HCT116 (cell line): ENCODE data around the gene IL21. TPM values are rescaled to one million over a fixed set of nuclear protein-coding genes. Genes with fewer than 3 reads are reported as not detected.

Source experiments
- ATAC-seq: fragments of 200-7000 bp; cut with Tn5 transposase; 2 replicates; pipeline ENCODE4 v1.9.1; 2020; ENCODE audit warnings: mild to moderate bottlenecking, moderate library complexity
- BruUV-seq: library from RNA; stranded (reverse); fragments of 400-500 nt; replicated peaks from 2 replicates; lab custom pipeline; 2021; lab: Mats Ljungman, UMichigan
- CTCF ChIA-PET: fragments of 300-600 bp; sonication (Branson Sonifier 250); formaldehyde crosslinking; loops from one replicate; lab custom pipeline; 2021; ENCODE audit warnings: antibody characterized with exemption; lab: Charles Lee
- POLR2A ChIA-PET: fragments of 300-600, 350-600 bp; sonication (Branson Sonifier 250); formaldehyde crosslinking; loops from one replicate; lab custom pipeline; 2021; ENCODE audit warnings: antibody characterized with exemption; lab: Charles Lee
- RAD21 ChIA-PET, 2 experiments: fragments of 300-600 bp; sonication (Branson Sonifier 250); formaldehyde crosslinking; loops; one replicate each; lab custom pipeline; 2023; ENCODE audit warnings: low total read pairs in 2 of 2; ENCODE audit not compliant: uncharacterized antibody in 2 of 2, unreplicated experiment in 2 of 2, low non-redundant PET in 1 of 2; lab: Charles Lee
- DNase-seq: peaks from one replicate; pipeline ENCODE4 v3.0.0-alpha.2; 2010; ENCODE audit warnings: low read depth, low spot score
- H2AFZ ChIP-seq: fragments of 200-600 bp; shearing (Covaris generic), sonication (generic); 2 replicates; pipeline ENCODE4 v1.6.1; 2017; ENCODE audit warnings: low read depth, mixed run types, mixed read lengths, antibody characterized with exemption, low read length; ENCODE audit not compliant: poor library complexity, severe bottlenecking
- H3K27ac ChIP-seq: 2 replicates; pipeline ENCODE4 v1.5.1; 2012; ENCODE audit warnings: low read depth, low read length
- H3K27me3 ChIP-seq: fragments of 200-600 bp; sonication (generic); 2 replicates; pipeline ENCODE4 v1.6.1; 2016; ENCODE audit warnings: mixed run types, low read length, mixed read lengths; ENCODE audit not compliant: insufficient read depth
- H3K36me3 ChIP-seq, 2 experiments: fragments of 200-500 bp in 1 of 2; fragments of 200-600 bp in 1 of 2; sonication (Bioruptor generic) in 1 of 2; sonication (generic) in 1 of 2; 2 replicates each; pipeline versions ENCODE4 v1.5.1 to v1.6.1; 2014 to 2016; ENCODE audit warnings: low read length in 2 of 2, inconsistent platforms in 1 of 2, mixed read lengths in 1 of 2, mixed run types in 1 of 2; ENCODE audit not compliant: insufficient read depth in 2 of 2, control insufficient read depth in 1 of 2
- H3K4me1 ChIP-seq, 2 experiments: fragments of 200-600 bp in 1 of 2; sonication (generic) in 1 of 2; 2 replicates each; pipeline versions ENCODE4 v1.5.1 to v1.6.1; 2012 to 2017; ENCODE audit warnings: low read length in 2 of 2, inconsistent platforms in 1 of 2, mild to moderate bottlenecking in 1 of 2, mixed read lengths in 1 of 2, mixed run types in 1 of 2, moderate library complexity in 1 of 2; ENCODE audit not compliant: insufficient read depth in 2 of 2, control insufficient read depth in 1 of 2
- H3K4me2 ChIP-seq: fragments of 200-600 bp; sonication (generic); 2 replicates; pipeline ENCODE4 v1.6.1; 2017; ENCODE audit warnings: mixed run types, low read length, mixed read lengths
- H3K4me3 ChIP-seq, 2 experiments: fragments of 200-600 bp in 1 of 2; sonication (generic) in 1 of 2; replicated peaks in 1 of 2; 2 replicates each; pipeline ENCODE4 v1.5.1; 2011 to 2016; ENCODE audit warnings: low read length in 2 of 2, control low read depth in 1 of 2, low read depth in 1 of 2, mild to moderate bottlenecking in 1 of 2, mixed read lengths in 1 of 2, mixed run types in 1 of 2
- H3K79me2 ChIP-seq: fragments of 200-600 bp; sonication (generic); 2 replicates; pipeline ENCODE4 v1.6.1; 2017; ENCODE audit warnings: mild to moderate bottlenecking, mixed run types, low read length, moderate library complexity, mixed read lengths; ENCODE audit not compliant: insufficient read depth
- H3K9ac ChIP-seq: fragments of 200-600 bp; sonication (generic); 2 replicates; pipeline ENCODE4 v1.6.1; 2016; ENCODE audit warnings: low read length, mixed read lengths
- H3K9me2 ChIP-seq: fragments of 200-600 bp; sonication (generic), shearing (Covaris generic); 2 replicates; pipeline ENCODE4 v1.6.1; 2017; ENCODE audit warnings: mixed run types, mild to moderate bottlenecking, moderate library complexity; ENCODE audit not compliant: insufficient read depth
- H3K9me3 ChIP-seq, 2 experiments: fragments of 200-500 bp in 1 of 2; fragments of 200-600 bp in 1 of 2; sonication (Bioruptor generic) in 1 of 2; sonication (generic) in 1 of 2; 2 replicates each; pipeline ENCODE4 v1.6.1; 2014 to 2017; ENCODE audit warnings: low read length in 2 of 2, mixed read lengths in 2 of 2, inconsistent platforms in 1 of 2, low read depth in 1 of 2, mild to moderate bottlenecking in 1 of 2, mixed run types in 1 of 2, moderate library complexity in 1 of 2; ENCODE audit not compliant: control insufficient read depth in 1 of 2, insufficient read depth in 1 of 2
- H4K20me1 ChIP-seq: fragments of 200-600 bp; sonication (generic), shearing (Covaris generic); 2 replicates; pipeline ENCODE4 v1.6.1; 2017; ENCODE audit warnings: mixed run types, mild to moderate bottlenecking, moderate library complexity; ENCODE audit not compliant: insufficient read depth
- ATF3 ChIP-seq: IDR thresholded peaks from 2 replicates; pipeline ENCODE4 v1.6.1; 2012
- CBX3 ChIP-seq: IDR thresholded peaks from 2 replicates; pipeline ENCODE4 v1.6.1; 2012; ENCODE audit warnings: low read depth
- CEBPB ChIP-seq: IDR thresholded peaks from 2 replicates; pipeline ENCODE4 v1.6.1; 2012; ENCODE audit warnings: low read depth
- FOSL1 ChIP-seq: IDR thresholded peaks from 2 replicates; pipeline ENCODE4 v1.6.1; 2012; ENCODE audit warnings: low read depth
- JUND ChIP-seq: IDR thresholded peaks from 2 replicates; pipeline ENCODE4 v1.6.1; 2012
- POLR2AphosphoS5 ChIP-seq: IDR thresholded peaks from 2 replicates; pipeline ENCODE4 v1.6.1; 2011; ENCODE audit warnings: mild to moderate bottlenecking, low read depth, low read length, moderate library complexity
- RAD21 ChIP-seq: IDR thresholded peaks from 2 replicates; pipeline ENCODE4 v1.6.1; 2012; ENCODE audit warnings: low read depth, mild to moderate bottlenecking
- SP1 ChIP-seq: IDR thresholded peaks from 2 replicates; pipeline ENCODE4 v1.6.1; 2012; ENCODE audit warnings: low read depth
- SRF ChIP-seq: IDR thresholded peaks from 2 replicates; pipeline ENCODE4 v1.6.1; 2012; ENCODE audit warnings: low read depth
- ZFX ChIP-seq: fragments of 450-650 bp; IDR thresholded peaks from 2 replicates; pipeline ENCODE4 v1.6.1; 2017
- intact Hi-C: fragments of 100-400 bp; cut with micrococcal nuclease; formaldehyde crosslinking; loops from 2 replicates; pipeline ENCODE4 v1.10.0; 2022
- total RNA-seq: library from RNA; stranded (reverse); gene quantifications from one replicate; pipeline ENCODE4 v1.2.1, GENCODE V29; 2021; ENCODE audit not compliant: unreplicated experiment
- TF ChIP-seq, protein P1 (sequence below): IDR thresholded peaks from 2 replicates; pipeline ENCODE4 v1.6.1; 2012; ENCODE audit warnings: low read depth

IL21 gene
- total RNA-seq, 1 experiment from 2014 or later = 0.12 TPM

DNA sequence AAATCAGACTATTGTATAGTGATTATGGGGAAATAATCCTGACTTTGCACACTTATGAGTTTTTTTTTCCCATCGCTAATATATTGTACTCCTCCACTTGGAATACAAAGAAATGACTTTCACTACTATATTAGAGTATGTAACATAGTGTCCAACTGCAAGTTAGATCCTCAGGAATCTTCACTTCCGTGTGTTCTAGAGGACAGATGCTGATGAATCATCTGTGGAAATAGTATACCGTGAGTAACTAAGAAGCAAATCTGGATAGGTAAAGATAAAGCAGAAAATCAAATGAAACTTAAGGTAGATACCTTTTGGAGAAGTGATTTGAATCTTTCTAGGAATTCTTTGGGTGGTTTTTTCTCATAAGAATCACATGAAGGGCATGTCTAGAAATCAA, 8.3 kb downstream of the IL21 start:
- Histone ChIP-seq H3K9me3 (no peaks in the 10 kb centered on the region), H3K79me2 (no peaks in the 10 kb centered on the region), H4K20me1 (no peaks in the 10 kb centered on the region), H3K9ac (no peak overlapping the region), H3K27ac (no peak overlapping the region), H3K4me2 (no peak overlapping the region), H3K27me3 (no peaks in the 10 kb centered on the region), H2AFZ (no peak overlapping the region), H3K4me3 (no peak overlapping the region), H3K9me2 (no peaks in the 10 kb centered on the region), H3K36me3 (no peaks in the 10 kb centered on the region), H3K4me1 (no peaks in the 10 kb centered on the region)
- POLR2A ChIA-PET = no interaction called here
- CTCF ChIA-PET = interaction anchor here (1.8 kb wide), 1 partner anchor 10 kb away, joined by 6 read pairs; no protein-coding TSS in a partner anchor
- intact Hi-C loops = no loop called here
- no peak for DNase-seq
- BruUV-seq = no TSS peak
- ATAC-seq = no peak
- RAD21 ChIA-PET = no interaction called here
- TF ChIP-seq FOSL1 (no peak), CEBPB (no peak), RAD21 (no peak), CBX3 (no peak), SRF (no peak), POLR2AphosphoS5 (no peak), JUND (no peak), ZFX (no peak)

DNA sequence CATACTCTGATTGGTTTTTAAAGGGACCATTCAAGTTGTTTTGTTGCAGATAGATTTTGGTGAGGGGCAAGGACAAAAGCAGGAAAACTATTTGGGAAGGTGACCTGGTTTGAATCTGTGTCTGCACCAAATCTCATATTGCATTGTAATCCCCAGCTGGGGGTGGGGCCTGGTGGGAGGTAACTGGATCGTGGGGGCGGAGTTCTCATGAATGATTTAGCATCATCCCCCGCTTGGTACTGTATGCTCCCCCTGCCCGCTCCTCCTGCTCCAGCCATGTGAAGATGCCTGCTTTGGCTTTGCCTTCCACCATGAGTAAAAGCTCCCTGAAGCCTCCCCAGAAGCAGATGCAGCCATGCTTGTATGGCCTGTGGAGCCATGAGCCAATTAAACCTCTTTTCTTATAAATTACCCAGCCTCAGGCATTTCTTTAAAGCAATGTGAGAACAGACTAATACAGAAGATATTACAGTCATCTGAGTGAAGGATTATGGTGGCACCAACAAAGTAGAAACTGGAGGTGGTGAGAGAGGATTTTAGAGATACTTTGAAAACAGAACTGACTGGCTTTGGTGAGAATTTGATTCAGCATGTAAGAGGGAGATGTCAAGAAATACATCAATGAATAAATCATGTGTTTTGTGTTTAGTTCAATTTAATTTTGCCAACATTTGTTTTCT, 14.4 kb downstream of the IL21 start:
- Histone ChIP-seq H3K4me3 (no peak overlapping the region), H3K36me3 (no peaks in the 10 kb centered on the region), H4K20me1 (no peaks in the 10 kb centered on the region), H3K27me3 (no peaks in the 10 kb centered on the region), H3K4me2 (no peak overlapping the region), H3K4me1 (peaks cover 0 to 8% of the 10 kb centered on the region in 2 experiments; a peak in 1 of 4 replicates), H3K9ac (no peak overlapping the region), H2AFZ (no peak overlapping the region), H3K79me2 (no peaks in the 10 kb centered on the region), H3K9me2 (no peaks in the 10 kb centered on the region), H3K27ac (no peak overlapping the region), H3K9me3 (no peaks in the 10 kb centered on the region)
- DNase-seq (no peak), ATAC-seq (no peak)
- RAD21 ChIA-PET = no interaction called here
- TF ChIP-seq ATF3 (no peak), SP1 (no peak), SRF (no peak), CBX3 (no peak)
- TF ChIP-seq, protein P1, sequence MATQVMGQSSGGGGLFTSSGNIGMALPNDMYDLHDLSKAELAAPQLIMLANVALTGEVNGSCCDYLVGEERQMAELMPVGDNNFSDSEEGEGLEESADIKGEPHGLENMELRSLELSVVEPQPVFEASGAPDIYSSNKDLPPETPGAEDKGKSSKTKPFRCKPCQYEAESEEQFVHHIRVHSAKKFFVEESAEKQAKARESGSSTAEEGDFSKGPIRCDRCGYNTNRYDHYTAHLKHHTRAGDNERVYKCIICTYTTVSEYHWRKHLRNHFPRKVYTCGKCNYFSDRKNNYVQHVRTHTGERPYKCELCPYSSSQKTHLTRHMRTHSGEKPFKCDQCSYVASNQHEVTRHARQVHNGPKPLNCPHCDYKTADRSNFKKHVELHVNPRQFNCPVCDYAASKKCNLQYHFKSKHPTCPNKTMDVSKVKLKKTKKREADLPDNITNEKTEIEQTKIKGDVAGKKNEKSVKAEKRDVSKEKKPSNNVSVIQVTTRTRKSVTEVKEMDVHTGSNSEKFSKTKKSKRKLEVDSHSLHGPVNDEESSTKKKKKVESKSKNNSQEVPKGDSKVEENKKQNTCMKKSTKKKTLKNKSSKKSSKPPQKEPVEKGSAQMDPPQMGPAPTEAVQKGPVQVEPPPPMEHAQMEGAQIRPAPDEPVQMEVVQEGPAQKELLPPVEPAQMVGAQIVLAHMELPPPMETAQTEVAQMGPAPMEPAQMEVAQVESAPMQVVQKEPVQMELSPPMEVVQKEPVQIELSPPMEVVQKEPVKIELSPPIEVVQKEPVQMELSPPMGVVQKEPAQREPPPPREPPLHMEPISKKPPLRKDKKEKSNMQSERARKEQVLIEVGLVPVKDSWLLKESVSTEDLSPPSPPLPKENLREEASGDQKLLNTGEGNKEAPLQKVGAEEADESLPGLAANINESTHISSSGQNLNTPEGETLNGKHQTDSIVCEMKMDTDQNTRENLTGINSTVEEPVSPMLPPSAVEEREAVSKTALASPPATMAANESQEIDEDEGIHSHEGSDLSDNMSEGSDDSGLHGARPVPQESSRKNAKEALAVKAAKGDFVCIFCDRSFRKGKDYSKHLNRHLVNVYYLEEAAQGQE = no peak
- intact Hi-C loops = loop anchor here (10.0 kb wide), 2 partner anchors 488 to 1658 kb away; no protein-coding TSS in a partner anchor
- CTCF ChIA-PET = no interaction called here
- POLR2A ChIA-PET = no interaction called here
- no TSS peak for BruUV-seq
